Fibroblast of upper back skin (primary cell): Measurements from ENCODE around the gene TTC28.

Experiments
- DNase-seq: peaks from one replicate; pipeline ENCODE4 v3.0.0-alpha.2; 2013

The TTC28 gene

GRCh38 chr22:28438183-28438768, 241.4 kb downstream of the TTC28 start:
- no peak for DNase-seq

- no peak for DNase-seq
Observed at GRCh38 chr22:28435982-28436381, 243.7 kb downstream of the TTC28 start.

- no peak for DNase-seq
Observed at GRCh38 chr22:28435140-28435768, 244.4 kb downstream of the TTC28 start.

GRCh38 chr22:28430466-28431025, 249.1 kb downstream of the TTC28 start:
- no peak for DNase-seq

GRCh38 chr22:28429711-28430110, 249.9 kb downstream of the TTC28 start:
- peak; percentile 68 for DNase-seq

- DNase-seq: no peak
Observed at GRCh38 chr22:28428271-28428670, 251.4 kb downstream of the TTC28 start.

- peak; percentile 61 for DNase-seq
Observed at GRCh38 chr22:28426346-28427132, 253.1 kb downstream of the TTC28 start.

GRCh38 chr22:28425211-28425610, 254.4 kb downstream of the TTC28 start:
- DNase-seq: no peak

GRCh38 chr22:28424427-28425080, 255.1 kb downstream of the TTC28 start:
- peak; percentile 65 for DNase-seq

GRCh38 chr22:28419919-28420318, 259.7 kb downstream of the TTC28 start:
- DNase-seq: no peak

- DNase-seq: no peak
Observed at GRCh38 chr22:28418008-28418407, 261.6 kb downstream of the TTC28 start.

GRCh38 chr22:28417431-28417830, 262.2 kb downstream of the TTC28 start:
- DNase-seq: no peak

GRCh38 chr22:28414913-28415312, 264.7 kb downstream of the TTC28 start:
- no peak for DNase-seq

GRCh38 chr22:28413612-28414399, 265.8 kb downstream of the TTC28 start:
- DNase-seq: peak; percentile 44

GRCh38 chr22:28412109-28412508, 267.5 kb downstream of the TTC28 start:
- DNase-seq: no peak

- no peak for DNase-seq
Observed at GRCh38 chr22:28411125-28411524, 268.5 kb downstream of the TTC28 start.

GRCh38 chr22:28410050-28410816, 269.4 kb downstream of the TTC28 start:
- peak; percentile 60 for DNase-seq

GRCh38 chr22:28408709-28409108, 270.9 kb downstream of the TTC28 start:
- no peak for DNase-seq

GRCh38 chr22:28407645-28408044, 272.0 kb downstream of the TTC28 start:
- no peak for DNase-seq

- DNase-seq: no peak
Observed at GRCh38 chr22:28406246-28406645, 273.4 kb downstream of the TTC28 start.

- DNase-seq: no peak
Observed at GRCh38 chr22:28405588-28405987, 274.1 kb downstream of the TTC28 start.

GRCh38 chr22:28402539-28402938, 277.1 kb downstream of the TTC28 start:
- no peak for DNase-seq
